ENCODE data around the gene WDR36. TPM values are rescaled to one million over a fixed set of nuclear protein-coding genes. Genes with fewer than 3 reads are reported as not detected.
"Not testable (repeated sequence)": the region's sequence is repeated elsewhere in the genome, so short reads cannot be mapped to it uniquely, and the experiment has no call there.

Gene WDR36
- total RNA-seq, 1 experiment from 2014 or later: 33.2 TPM

DNA sequence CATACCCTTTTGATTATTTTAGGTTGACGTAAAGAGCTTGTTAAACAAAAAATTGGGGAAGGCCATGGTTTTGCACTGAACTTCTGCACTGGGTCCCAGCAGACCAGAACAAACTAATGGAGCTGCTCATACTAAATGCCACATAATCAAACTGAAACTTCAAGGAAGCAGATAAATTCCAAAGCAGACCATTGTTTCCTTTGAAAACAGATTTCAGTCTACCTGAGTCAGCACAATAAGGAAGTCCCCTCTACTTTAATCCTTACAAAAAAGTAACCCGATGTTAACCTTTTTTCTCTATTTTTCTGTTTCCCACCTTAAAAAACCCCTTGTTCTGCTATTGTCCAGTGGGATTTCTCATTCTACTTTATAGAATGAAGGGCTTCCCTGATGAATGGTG is 39.2 kb downstream of the WDR36 start:
- no peak for DNase-seq (ENCODE audit: low read depth)
- in situ Hi-C loops (cut with HindIII; ENCODE audit: low pct_unique_long_range_greater_than_20kb, low sequenced_read_pairs): no loop called here

- in situ Hi-C loops (cut with HindIII; ENCODE audit: low pct_unique_long_range_greater_than_20kb, low sequenced_read_pairs): no loop called here
Measured at GRCh38 chr5:111132076-111132475, 39.9 kb downstream of the WDR36 start.

GRCh38 chr5:111132731-111133435 is 40.7 kb downstream of the WDR36 start:
- in situ Hi-C loops (cut with HindIII; ENCODE audit: low pct_unique_long_range_greater_than_20kb, low sequenced_read_pairs): no loop called here
- DNase-seq (ENCODE audit: low read depth): no peak

More at GRCh38 chr5:111132076-111132475, 39.9 kb downstream of the WDR36 start:
- DNase-seq (ENCODE audit: low read depth): no peak

DNA sequence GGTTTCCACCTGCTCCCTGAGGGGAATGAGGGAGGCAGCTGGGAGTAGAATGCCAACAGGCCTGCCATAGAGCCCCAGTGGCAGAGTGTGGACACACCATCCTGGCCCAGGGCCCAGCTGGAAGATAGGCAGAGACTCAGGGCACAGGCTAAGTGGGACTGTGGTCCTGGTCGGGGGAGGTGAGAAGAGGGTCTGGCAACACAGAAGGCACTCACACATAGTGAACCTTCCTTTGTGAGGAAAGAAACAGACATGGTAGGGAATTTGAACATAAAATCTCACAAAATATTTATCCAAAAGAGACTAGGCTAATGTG is 41.2 kb downstream of the WDR36 start:
- no peak for DNase-seq (ENCODE audit: low read depth)
- in situ Hi-C loops (cut with HindIII; ENCODE audit: low pct_unique_long_range_greater_than_20kb, low sequenced_read_pairs): no loop called here

DNA sequence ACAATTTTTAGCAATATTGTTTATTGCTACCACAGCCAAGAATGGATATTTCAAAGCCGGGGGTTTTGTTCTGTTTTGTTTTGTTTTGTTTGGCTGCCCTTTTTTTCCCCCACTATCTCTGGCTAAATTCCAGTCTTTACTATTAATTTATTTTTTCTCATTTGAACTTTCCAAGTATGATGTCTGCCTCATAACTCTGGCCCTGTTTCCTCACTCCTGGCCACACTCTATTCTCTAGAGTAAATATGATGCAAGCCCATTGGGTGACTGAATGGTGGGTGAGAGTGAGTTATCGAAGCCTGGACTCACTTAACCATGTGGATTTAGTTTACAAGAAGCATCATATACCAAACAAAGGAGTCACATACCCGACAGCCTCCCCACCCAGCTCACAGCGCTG is 41.9 kb downstream of the WDR36 start:
- no peak for DNase-seq (ENCODE audit: low read depth)
- in situ Hi-C loops (cut with HindIII; ENCODE audit: low pct_unique_long_range_greater_than_20kb, low sequenced_read_pairs): no loop called here

DNA sequence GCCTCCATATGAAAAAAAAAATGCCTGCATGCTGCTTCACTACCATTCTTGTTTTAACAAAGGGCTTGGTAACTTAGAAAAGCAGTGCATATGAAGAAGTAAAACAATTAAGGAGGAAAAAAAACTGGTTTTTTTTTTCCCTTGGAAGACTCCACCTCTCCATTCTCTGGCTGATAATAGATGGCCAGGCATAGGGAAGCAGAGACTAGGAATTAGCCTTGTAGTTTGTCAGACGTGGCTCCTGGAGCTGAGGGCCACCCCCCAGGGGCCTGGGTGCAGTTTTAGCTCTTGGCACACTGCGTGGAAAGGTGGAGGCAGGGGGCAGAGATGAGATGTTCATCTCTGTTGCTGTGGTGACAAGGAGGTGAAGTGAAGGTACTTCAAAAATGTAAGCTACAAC is 42.7 kb downstream of the WDR36 start:
- in situ Hi-C loops (cut with HindIII; ENCODE audit: low pct_unique_long_range_greater_than_20kb, low sequenced_read_pairs): no loop called here
- DNase-seq (ENCODE audit: low read depth): no peak

GRCh38 chr5:111135363-111135762 is 43.2 kb downstream of the WDR36 start:
- no peak for DNase-seq (ENCODE audit: low read depth)
- in situ Hi-C loops (cut with HindIII; ENCODE audit: low pct_unique_long_range_greater_than_20kb, low sequenced_read_pairs): no loop called here

DNA sequence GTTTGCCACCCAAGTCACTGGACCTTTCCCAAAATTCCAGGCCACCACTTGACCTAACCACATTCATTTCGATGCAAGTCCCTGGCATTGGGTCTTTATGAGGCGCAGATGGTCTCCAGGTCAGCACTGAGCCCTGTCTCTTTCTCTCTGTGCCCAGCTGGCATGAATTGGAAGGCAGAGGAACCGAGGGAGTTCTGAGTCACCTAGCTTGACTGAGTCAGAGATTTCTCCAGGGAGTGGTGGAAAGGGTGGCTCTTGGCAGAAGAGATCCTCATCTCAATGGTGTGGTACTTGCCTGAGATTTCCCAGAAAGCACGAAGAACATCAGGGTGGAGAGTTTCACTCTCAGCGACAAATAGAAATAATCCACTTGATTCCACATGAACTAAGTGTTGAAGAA is 43.8 kb downstream of the WDR36 start:
- in situ Hi-C loops (cut with HindIII; ENCODE audit: low pct_unique_long_range_greater_than_20kb, low sequenced_read_pairs): no loop called here
- DNase-seq (ENCODE audit: low read depth): no peak

DNA sequence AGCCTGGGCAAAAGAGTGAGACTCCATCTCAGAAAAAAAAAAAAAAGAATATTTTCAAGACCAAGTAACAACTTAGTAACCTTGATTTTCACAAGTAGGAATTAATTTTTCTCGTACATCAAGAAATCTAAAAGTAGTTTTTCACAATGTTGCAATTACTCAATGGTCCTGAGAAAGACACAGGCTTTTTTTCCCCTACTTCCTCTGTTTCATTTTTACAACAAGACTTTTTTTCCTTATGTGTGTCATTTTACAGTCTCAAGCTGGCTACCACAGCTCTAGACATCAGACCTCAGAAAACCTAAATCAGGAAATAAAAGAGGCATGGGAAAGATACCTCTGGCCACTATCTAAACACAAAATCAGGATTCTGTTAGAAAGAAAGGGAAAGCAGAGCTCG is 45.9 kb downstream of the WDR36 start:
- no peak for DNase-seq (ENCODE audit: low read depth)
- in situ Hi-C loops (cut with HindIII; ENCODE audit: low pct_unique_long_range_greater_than_20kb, low sequenced_read_pairs): no loop called here

GRCh38 chr5:111141471-111141870 is 49.3 kb downstream of the WDR36 start:
- in situ Hi-C loops (cut with HindIII; ENCODE audit: low pct_unique_long_range_greater_than_20kb, low sequenced_read_pairs); DNase-seq (ENCODE audit: low read depth): not testable (repeated sequence)

DNA sequence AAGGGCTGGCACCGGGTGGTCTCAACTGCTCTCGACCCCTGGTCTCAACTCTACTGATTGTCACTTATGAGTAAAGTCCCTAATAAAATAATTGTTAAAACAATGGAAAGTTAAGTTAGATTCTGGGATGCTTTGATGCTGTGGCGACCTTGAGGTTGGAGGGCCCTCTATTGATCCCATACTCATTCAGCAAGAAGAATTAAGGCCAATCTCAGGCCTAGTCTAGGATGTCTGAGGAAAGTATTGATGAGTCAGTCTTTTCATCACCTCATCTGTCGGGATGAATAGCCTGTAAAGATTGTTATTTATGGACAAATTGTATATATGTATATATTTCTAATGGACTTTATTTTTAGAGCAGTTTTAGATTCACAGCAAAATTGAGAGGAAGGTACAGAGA is 50.8 kb downstream of the WDR36 start:
- in situ Hi-C loops (cut with HindIII; ENCODE audit: low pct_unique_long_range_greater_than_20kb, low sequenced_read_pairs): no loop called here
- DNase-seq (ENCODE audit: low read depth): no peak

GRCh38 chr5:111143910-111144309 is 51.8 kb downstream of the WDR36 start:
- DNase-seq (ENCODE audit: low read depth): no peak
- in situ Hi-C loops (cut with HindIII; ENCODE audit: low pct_unique_long_range_greater_than_20kb, low sequenced_read_pairs): no loop called here

DNA sequence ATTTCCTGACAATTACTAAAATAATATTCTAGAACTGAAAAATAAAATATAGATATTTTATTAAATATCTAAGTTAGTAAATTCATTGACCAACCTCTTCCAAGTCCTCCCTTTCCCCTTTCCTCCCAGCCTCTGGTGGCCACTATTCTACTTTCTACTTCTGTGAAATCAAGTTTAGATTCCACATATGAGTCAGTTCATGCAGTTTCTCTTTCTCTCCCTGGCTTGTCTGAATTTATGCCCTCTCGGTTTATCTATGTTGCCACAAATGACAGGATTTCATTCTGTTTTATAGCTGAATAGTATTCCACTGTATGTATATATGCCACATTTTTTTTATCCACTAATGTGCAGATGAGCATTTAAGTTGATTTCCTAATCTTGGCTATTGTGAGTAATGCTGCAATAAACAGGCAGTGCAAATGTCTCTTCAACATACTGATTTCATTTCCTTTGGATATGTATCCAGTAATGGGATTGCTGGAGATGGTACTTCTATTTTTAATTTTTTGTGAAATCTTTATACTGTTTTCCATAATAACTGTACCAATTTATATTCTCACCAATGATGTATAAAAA is 52.3 kb downstream of the WDR36 start:
- no peak for DNase-seq (ENCODE audit: low read depth)
- in situ Hi-C loops (cut with HindIII; ENCODE audit: low pct_unique_long_range_greater_than_20kb, low sequenced_read_pairs): no loop called here

DNA sequence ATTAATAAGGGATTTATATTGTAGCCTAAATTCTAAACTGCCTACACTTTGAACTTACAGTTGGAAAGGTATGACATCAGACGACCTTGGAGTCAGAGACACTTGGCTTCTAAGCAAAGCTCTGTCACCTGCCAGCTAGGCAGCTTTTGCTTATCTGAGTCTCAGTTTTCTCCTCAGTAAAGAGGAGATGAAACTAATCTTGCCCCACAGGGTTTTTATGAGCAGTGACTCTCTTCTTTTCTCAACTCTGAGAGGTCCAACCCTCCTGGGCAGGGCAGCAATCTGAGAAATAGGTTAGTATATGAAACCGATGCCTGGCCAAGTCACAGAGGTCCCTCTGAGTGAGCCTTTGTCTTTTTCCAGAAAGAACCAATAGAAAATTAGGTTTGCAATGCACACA is 53.9 kb downstream of the WDR36 start:
- no peak for DNase-seq (ENCODE audit: low read depth)
- in situ Hi-C loops (cut with HindIII; ENCODE audit: low pct_unique_long_range_greater_than_20kb, low sequenced_read_pairs): no loop called here

- no peak for DNase-seq (ENCODE audit: low read depth)
Measured at GRCh38 chr5:111147502-111147901, 55.4 kb downstream of the WDR36 start.

GRCh38 chr5:111151998-111152397 is 59.9 kb downstream of the WDR36 start:
- in situ Hi-C loops (cut with HindIII; ENCODE audit: low pct_unique_long_range_greater_than_20kb, low sequenced_read_pairs): no loop called here
- no peak for DNase-seq (ENCODE audit: low read depth)

More at GRCh38 chr5:111147502-111147901, 55.4 kb downstream of the WDR36 start:
- in situ Hi-C loops (cut with HindIII; ENCODE audit: low pct_unique_long_range_greater_than_20kb, low sequenced_read_pairs): no loop called here

GRCh38 chr5:111153483-111153882 is 61.3 kb downstream of the WDR36 start:
- DNase-seq (ENCODE audit: low read depth): no peak
- in situ Hi-C loops (cut with HindIII; ENCODE audit: low pct_unique_long_range_greater_than_20kb, low sequenced_read_pairs): no loop called here

DNA sequence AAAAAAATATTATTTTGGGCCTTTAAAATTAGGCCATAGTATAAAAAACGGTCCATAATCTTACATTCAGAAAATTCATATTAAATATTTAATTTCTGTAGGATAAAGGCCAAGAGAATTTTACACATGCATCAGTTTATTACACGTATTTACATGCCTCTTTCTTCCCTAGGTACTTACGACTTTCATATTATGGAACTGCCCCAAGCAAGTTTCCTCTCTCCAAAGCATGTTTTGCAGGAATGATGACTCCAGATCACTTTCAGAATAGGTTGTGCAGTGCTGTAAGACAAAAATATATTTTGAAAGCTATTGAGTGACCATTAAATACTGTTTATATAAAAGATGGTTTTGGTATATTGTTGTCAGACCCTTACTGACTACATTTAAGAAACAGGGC is 61.8 kb downstream of the WDR36 start:
- DNase-seq (ENCODE audit: low read depth): no peak
- in situ Hi-C loops (cut with HindIII; ENCODE audit: low pct_unique_long_range_greater_than_20kb, low sequenced_read_pairs): no loop called here

- in situ Hi-C loops (cut with HindIII; ENCODE audit: low pct_unique_long_range_greater_than_20kb, low sequenced_read_pairs): no loop called here
- DNase-seq (ENCODE audit: low read depth): peak; percentile 38
Measured at GRCh38 chr5:111158105-111158744, 66.1 kb downstream of the WDR36 start.

GRCh38 chr5:111159845-111160244 is 67.7 kb downstream of the WDR36 start:
- in situ Hi-C loops (cut with HindIII; ENCODE audit: low pct_unique_long_range_greater_than_20kb, low sequenced_read_pairs): no loop called here
- peak; percentile 3 for DNase-seq (ENCODE audit: low read depth)
